ENCODE data around the gene CRIP3. TPM values are rescaled to one million over a fixed set of nuclear protein-coding genes. Genes with fewer than 3 reads are reported as not detected.

Gene CRIP3
- total RNA-seq, 1 experiment from 2014 or later, result 44.7 TPM

GRCh38 chr6:43308990-43309477 lies 408 bp upstream of the CRIP3 start:
- Mint-ChIP-seq H3K27me3 (ENCODE audit: low read depth) (0 out of 2 replicates have a peak, but pooled peaks cover 4% of the 10 kb centered on the region), H3K36me3 (peaks cover 4% of the 10 kb centered on the region), H3K4me3 (peak overlapping the region; percentile 84), H3K27ac (peak overlapping the region; percentile 84; the same call in 1 of the 2 replicates), H3K4me1 (peaks cover 27% of the 10 kb centered on the region), H3K9me3 (no peaks in the 10 kb centered on the region)
- ChIA-PET CTCF (interaction anchor here (0.7 to 4.5 kb wide), 26 partner anchors 8 to 233 kb away, joined by 3 to 53 read pairs (median 4); partner anchors contain the start of genes DLK2, DNPH1, PTK7 and SLC22A7), POLR2A (interaction anchor here (0.6 to 1.7 kb wide), 7 partner anchors 9 to 256 kb away, joined by 3 to 9 read pairs (median 4); partner anchors contain the start of genes CUL7, CUL9 and SLC22A7)
- TF ChIP-seq SMAD3 (CRISPR knock-in tag; IDR thresholded peaks at IDR 0.05; ENCODE audit: borderline replicate concordance) (peak; percentile 56; the same call in 1 of the 2 replicates), ZNF512 (CRISPR knock-in tag; IDR thresholded peaks at IDR 0.05; ENCODE audit: borderline replicate concordance) (no peak)
- ATAC-seq (peak; percentile 7), DNase-seq (ENCODE audit: low spot score) (no peak)

GRCh38 chr6:43307451-43308100 lies 1.1 kb downstream of the CRIP3 start:
- no peak for DNase-seq (ENCODE audit: low spot score)
- no peaks in the 10 kb centered on the region for H3K9me3 Mint-ChIP-seq
- no peak overlapping the region for H3K27ac Mint-ChIP-seq
- TF ChIP-seq, protein P1, sequence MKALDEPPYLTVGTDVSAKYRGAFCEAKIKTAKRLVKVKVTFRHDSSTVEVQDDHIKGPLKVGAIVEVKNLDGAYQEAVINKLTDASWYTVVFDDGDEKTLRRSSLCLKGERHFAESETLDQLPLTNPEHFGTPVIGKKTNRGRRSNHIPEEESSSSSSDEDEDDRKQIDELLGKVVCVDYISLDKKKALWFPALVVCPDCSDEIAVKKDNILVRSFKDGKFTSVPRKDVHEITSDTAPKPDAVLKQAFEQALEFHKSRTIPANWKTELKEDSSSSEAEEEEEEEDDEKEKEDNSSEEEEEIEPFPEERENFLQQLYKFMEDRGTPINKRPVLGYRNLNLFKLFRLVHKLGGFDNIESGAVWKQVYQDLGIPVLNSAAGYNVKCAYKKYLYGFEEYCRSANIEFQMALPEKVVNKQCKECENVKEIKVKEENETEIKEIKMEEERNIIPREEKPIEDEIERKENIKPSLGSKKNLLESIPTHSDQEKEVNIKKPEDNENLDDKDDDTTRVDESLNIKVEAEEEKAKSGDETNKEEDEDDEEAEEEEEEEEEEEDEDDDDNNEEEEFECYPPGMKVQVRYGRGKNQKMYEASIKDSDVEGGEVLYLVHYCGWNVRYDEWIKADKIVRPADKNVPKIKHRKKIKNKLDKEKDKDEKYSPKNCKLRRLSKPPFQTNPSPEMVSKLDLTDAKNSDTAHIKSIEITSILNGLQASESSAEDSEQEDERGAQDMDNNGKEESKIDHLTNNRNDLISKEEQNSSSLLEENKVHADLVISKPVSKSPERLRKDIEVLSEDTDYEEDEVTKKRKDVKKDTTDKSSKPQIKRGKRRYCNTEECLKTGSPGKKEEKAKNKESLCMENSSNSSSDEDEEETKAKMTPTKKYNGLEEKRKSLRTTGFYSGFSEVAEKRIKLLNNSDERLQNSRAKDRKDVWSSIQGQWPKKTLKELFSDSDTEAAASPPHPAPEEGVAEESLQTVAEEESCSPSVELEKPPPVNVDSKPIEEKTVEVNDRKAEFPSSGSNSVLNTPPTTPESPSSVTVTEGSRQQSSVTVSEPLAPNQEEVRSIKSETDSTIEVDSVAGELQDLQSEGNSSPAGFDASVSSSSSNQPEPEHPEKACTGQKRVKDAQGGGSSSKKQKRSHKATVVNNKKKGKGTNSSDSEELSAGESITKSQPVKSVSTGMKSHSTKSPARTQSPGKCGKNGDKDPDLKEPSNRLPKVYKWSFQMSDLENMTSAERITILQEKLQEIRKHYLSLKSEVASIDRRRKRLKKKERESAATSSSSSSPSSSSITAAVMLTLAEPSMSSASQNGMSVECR (CRISPR knock-in tag; IDR thresholded peaks at IDR 0.05; ENCODE audit: borderline replicate concordance), result no peak
- TF ChIP-seq RORB (CRISPR knock-in tag; IDR thresholded peaks at IDR 0.05) (no peak), NFYB (CRISPR knock-in tag; conservative IDR thresholded peaks at IDR 0.05; ENCODE audit: low read depth) (no peak), OVOL2 (CRISPR knock-in tag; IDR thresholded peaks at IDR 0.05; ENCODE audit: borderline replicate concordance) (no peak), ZNF263 (CRISPR knock-in tag; IDR thresholded peaks at IDR 0.05; ENCODE audit: low read depth) (no peak), ZNF671 (CRISPR knock-in tag; IDR thresholded peaks at IDR 0.05) (no peak), ATF1 (CRISPR knock-in tag; IDR thresholded peaks at IDR 0.05) (no peak), MLX (CRISPR knock-in tag; IDR thresholded peaks at IDR 0.05) (no peak), KAT7 (CRISPR knock-in tag; IDR thresholded peaks at IDR 0.05; ENCODE audit: borderline replicate concordance) (no peak), NR3C1 (CRISPR knock-in tag; conservative IDR thresholded peaks at IDR 0.05; ENCODE audit: low read depth) (no peak), ZNF416 (CRISPR knock-in tag; IDR thresholded peaks at IDR 0.05) (no peak), SP1 (CRISPR knock-in tag; conservative IDR thresholded peaks at IDR 0.05) (no peak)
- TF ChIP-seq, protein P2, sequence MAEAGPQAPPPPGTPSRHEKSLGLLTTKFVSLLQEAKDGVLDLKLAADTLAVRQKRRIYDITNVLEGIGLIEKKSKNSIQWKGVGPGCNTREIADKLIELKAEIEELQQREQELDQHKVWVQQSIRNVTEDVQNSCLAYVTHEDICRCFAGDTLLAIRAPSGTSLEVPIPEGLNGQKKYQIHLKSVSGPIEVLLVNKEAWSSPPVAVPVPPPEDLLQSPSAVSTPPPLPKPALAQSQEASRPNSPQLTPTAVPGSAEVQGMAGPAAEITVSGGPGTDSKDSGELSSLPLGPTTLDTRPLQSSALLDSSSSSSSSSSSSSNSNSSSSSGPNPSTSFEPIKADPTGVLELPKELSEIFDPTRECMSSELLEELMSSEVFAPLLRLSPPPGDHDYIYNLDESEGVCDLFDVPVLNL (CRISPR knock-in tag; IDR thresholded peaks at IDR 0.05; ENCODE audit: borderline replicate concordance, low read depth), result no peak
- TF ChIP-seq, protein P3, sequence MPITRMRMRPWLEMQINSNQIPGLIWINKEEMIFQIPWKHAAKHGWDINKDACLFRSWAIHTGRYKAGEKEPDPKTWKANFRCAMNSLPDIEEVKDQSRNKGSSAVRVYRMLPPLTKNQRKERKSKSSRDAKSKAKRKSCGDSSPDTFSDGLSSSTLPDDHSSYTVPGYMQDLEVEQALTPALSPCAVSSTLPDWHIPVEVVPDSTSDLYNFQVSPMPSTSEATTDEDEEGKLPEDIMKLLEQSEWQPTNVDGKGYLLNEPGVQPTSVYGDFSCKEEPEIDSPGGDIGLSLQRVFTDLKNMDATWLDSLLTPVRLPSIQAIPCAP (CRISPR knock-in tag; IDR thresholded peaks at IDR 0.05), result no peak
- TF ChIP-seq, protein P4, sequence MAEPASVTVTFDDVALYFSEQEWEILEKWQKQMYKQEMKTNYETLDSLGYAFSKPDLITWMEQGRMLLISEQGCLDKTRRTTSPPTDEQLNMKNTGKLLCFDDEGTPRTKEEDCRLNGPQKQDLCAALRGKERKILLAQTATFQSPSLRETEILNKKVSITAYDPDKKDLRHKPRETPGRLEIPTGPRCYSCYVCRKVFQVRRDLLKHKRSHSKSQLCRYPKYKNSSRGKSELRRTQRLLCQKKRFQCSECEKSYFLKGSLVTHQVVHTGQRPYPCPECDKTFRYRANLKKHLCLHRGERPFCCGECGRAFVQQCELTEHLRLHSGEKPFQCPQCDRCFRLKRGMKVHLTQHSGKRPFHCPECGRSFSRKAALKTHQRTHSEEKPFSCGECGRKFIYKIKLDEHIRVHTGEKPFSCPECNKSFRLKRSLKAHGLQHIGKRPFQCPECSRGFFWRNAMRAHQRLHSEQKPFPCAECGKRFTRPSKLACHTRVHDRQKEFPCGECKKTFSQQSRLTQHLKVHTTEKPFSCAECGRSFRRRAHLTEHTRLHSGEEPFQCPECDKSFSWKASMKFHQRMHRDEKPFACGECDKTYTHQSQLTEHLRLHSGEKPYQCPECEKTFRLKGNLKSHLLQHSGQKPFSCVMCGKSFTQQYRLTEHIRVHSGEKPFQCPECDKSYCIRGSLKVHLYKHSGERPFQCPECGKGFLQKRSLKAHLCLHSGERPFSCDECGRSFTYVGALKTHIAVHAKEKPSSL (CRISPR knock-in tag; conservative IDR thresholded peaks at IDR 0.05), result no peak
- TF ChIP-seq, protein P5, sequence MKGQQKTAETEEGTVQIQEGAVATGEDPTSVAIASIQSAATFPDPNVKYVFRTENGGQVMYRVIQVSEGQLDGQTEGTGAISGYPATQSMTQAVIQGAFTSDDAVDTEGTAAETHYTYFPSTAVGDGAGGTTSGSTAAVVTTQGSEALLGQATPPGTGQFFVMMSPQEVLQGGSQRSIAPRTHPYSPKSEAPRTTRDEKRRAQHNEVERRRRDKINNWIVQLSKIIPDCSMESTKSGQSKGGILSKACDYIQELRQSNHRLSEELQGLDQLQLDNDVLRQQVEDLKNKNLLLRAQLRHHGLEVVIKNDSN (CRISPR knock-in tag; IDR thresholded peaks at IDR 0.05), result no peak
- CTCF ChIA-PET, result interaction anchor here (0.6 to 4.5 kb wide), 22 partner anchors 9 to 382 kb away, joined by 3 to 53 read pairs (median 5); partner anchors contain the start of genes DLK2, DNPH1, SLC22A7 and ZNF318
- peak overlapping the region; percentile 84 for H3K4me3 Mint-ChIP-seq
- POLR2A ChIA-PET, result interaction anchor here (0.5 to 1.7 kb wide), 7 partner anchors 8 to 1171 kb away, joined by 3 to 9 read pairs (median 4); partner anchors contain the start of genes CUL7 and SLC22A7
- peaks cover 27% of the 10 kb centered on the region for H3K4me1 Mint-ChIP-seq
- H3K27me3 Mint-ChIP-seq (ENCODE audit: low read depth), result 0 out of 2 replicates have a peak, but pooled peaks cover 4% of the 10 kb centered on the region
- no peak for ATAC-seq
- H3K36me3 Mint-ChIP-seq, result peaks cover 5% of the 10 kb centered on the region

Data from WTC11 (cell line).